WTC11 (cell line): ENCODE data around the gene EIF4H. TPM values are rescaled to one million over a fixed set of nuclear protein-coding genes. Genes with fewer than 3 reads are reported as not detected.

Experiments used
- ATAC-seq: fragments of 200-7000 bp; cut with Tn5 transposase; 2 replicates; pipeline ENCODE4 v1.10.0; 2021; ENCODE audit warnings: mild to moderate bottlenecking, moderate library complexity
- CTCF ChIA-PET: fragments of 300-600 bp; sonication (Branson Sonifier 250); formaldehyde crosslinking; loops from one replicate; lab custom pipeline; 2021; ENCODE audit warnings: antibody characterized with exemption; lab: Charles Lee
- POLR2A ChIA-PET: fragments of 350-600 bp; sonication (Branson Sonifier 250); formaldehyde crosslinking; loops from one replicate; lab custom pipeline; 2021; ENCODE audit warnings: antibody characterized with exemption; lab: Charles Lee
- DNase-seq: peaks from one replicate; pipeline ENCODE4 v3.0.0; 2021; ENCODE audit warnings: low spot score
- H3K27ac Mint-ChIP-seq: 2 replicates; pipeline ENCODE4 v1.8.0; 2021; ENCODE audit warnings: mixed read lengths
- H3K27me3 Mint-ChIP-seq: 2 replicates; pipeline ENCODE4 v1.8.0; 2021; ENCODE audit warnings: low read depth, mild to moderate bottlenecking, moderate library complexity, mixed read lengths
- H3K36me3 Mint-ChIP-seq: 2 replicates; pipeline ENCODE4 v1.8.0; 2021; ENCODE audit warnings: mixed read lengths
- H3K4me1 Mint-ChIP-seq: 2 replicates; pipeline ENCODE4 v1.8.0; 2022; ENCODE audit warnings: mixed read lengths
- H3K4me3 Mint-ChIP-seq: 2 replicates; pipeline ENCODE4 v1.8.0; 2021; ENCODE audit warnings: mild to moderate bottlenecking, moderate library complexity, mixed read lengths
- H3K9me3 Mint-ChIP-seq: 2 replicates; pipeline ENCODE4 v1.8.0; 2021; ENCODE audit warnings: mixed read lengths
- E2F4 ChIP-seq: sonication (generic); formaldehyde crosslinking; IDR thresholded peaks from 2 replicates; pipeline ENCODE4 v1.8.1; 2022; ENCODE audit warnings: low read depth, mild to moderate bottlenecking, moderate library complexity, missing genetic modification reagents, borderline replicate concordance
- IRF2 ChIP-seq: sonication (generic); formaldehyde crosslinking; IDR thresholded peaks from 2 replicates; pipeline ENCODE4 v1.8.0; 2022; ENCODE audit warnings: low read depth, missing genetic modification reagents, borderline replicate concordance
- NR1H2 ChIP-seq: sonication (generic); formaldehyde crosslinking; IDR thresholded peaks from 2 replicates; pipeline ENCODE4 v1.9.0; 2021; ENCODE audit warnings: mild to moderate bottlenecking, moderate library complexity, missing genetic modification reagents
- NR3C1 ChIP-seq: sonication (generic); formaldehyde crosslinking; conservative IDR thresholded peaks from 2 replicates; pipeline ENCODE4 v1.8.1; 2023; ENCODE audit warnings: low read depth, mild to moderate bottlenecking, missing genetic modification reagents
- PRRX2 ChIP-seq: fragments of 250-450 bp; sonication (Bioruptor Pico); IDR thresholded peaks from 2 replicates; pipeline ENCODE4 v1.8.0; 2021; ENCODE audit warnings: mild to moderate bottlenecking
- TEAD4 ChIP-seq: sonication (generic); formaldehyde crosslinking; IDR thresholded peaks from 2 replicates; pipeline ENCODE4 v1.8.0; 2022; ENCODE audit warnings: mild to moderate bottlenecking, missing genetic modification reagents
- ZNF281 ChIP-seq: sonication (generic); formaldehyde crosslinking; IDR thresholded peaks from 2 replicates; pipeline ENCODE4 v1.8.0; 2023; ENCODE audit warnings: mild to moderate bottlenecking, missing genetic modification reagents
- ZNF671 ChIP-seq: fragments of 250-450 bp; sonication (Bioruptor Pico); IDR thresholded peaks from 2 replicates; pipeline ENCODE4 v1.8.0; 2021; ENCODE audit warnings: mild to moderate bottlenecking
- ZSCAN18 ChIP-seq: fragments of 250-450 bp; sonication (Bioruptor Pico); IDR thresholded peaks from 2 replicates; pipeline ENCODE4 v2.1.2; 2022; ENCODE audit warnings: mild to moderate bottlenecking, moderate library complexity
- total RNA-seq: library from RNA; stranded (reverse); gene quantifications from 3 replicates; pipeline ENCODE4 v1.2.3, GENCODE V29; 2021
- TF ChIP-seq, protein P1 (sequence below): fragments of 250-450 bp; sonication (Bioruptor Pico); IDR thresholded peaks from 2 replicates; pipeline ENCODE4 v1.9.0; 2021; ENCODE audit warnings: mild to moderate bottlenecking
- TF ChIP-seq, protein P2 (sequence below): fragments of 250-450 bp; sonication (Bioruptor Pico); IDR thresholded peaks from 2 replicates; pipeline ENCODE4 v1.9.0; 2021; ENCODE audit warnings: mild to moderate bottlenecking, borderline replicate concordance
- TF ChIP-seq, protein P3 (sequence below): sonication (generic); formaldehyde crosslinking; IDR thresholded peaks from 2 replicates; pipeline ENCODE4 v1.8.0; 2022; ENCODE audit warnings: mild to moderate bottlenecking, missing genetic modification reagents

The EIF4H gene
- total RNA-seq, 1 experiment from 2014 or later, result 355 TPM

DNA sequence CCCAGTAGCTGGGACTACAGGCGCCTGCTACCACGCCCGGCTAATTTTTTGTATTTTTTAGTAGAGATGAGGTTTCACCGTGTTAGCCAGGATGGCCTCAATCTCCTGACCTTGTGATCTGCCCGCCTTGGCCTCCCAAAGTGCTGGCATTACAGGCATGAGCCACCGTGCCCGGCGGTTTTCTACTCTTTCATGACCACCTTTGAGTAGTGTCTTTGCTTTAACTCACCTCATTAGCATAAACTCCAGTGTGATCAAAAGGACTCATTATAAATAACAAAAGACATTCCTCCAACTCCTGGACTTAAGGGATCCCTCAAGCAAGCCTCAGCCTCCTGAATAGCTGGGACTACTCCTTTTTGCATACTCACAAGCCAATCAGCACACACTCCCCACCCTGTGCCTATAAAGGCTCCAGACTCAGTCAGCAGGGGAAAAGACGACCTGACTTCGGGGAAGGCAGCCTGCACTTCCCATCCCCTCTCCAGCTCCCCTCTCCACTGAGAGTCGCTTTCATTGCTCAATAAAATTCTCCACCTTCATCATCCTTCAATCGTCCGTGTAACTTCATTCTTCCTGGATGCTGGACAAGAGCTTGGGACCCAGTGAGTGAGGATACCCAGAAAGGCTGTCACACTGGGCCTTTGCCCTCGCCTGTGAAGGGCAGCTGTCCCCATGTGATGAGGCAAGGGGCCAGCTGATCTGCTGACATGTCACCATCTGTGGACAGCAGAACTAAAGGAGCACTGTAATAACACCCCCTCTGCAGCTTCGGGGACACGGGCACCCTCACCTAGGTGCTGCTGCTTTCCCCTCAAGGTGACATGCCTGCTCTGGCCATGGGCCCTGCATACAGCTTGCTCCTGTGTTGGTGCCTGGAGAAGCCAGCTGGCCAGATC lies 35.0 kb upstream of the EIF4H start (continued):
- no peak for TF ChIP-seq ZSCAN18 (CRISPR knock-in tag)
- TF ChIP-seq TEAD4 (CRISPR knock-in tag), result no peak
- TF ChIP-seq, protein P1, sequence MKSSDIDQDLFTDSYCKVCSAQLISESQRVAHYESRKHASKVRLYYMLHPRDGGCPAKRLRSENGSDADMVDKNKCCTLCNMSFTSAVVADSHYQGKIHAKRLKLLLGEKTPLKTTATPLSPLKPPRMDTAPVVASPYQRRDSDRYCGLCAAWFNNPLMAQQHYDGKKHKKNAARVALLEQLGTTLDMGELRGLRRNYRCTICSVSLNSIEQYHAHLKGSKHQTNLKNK (CRISPR knock-in tag), result no peak
- TF ChIP-seq PRRX2 (CRISPR knock-in tag), result no peak

DNA sequence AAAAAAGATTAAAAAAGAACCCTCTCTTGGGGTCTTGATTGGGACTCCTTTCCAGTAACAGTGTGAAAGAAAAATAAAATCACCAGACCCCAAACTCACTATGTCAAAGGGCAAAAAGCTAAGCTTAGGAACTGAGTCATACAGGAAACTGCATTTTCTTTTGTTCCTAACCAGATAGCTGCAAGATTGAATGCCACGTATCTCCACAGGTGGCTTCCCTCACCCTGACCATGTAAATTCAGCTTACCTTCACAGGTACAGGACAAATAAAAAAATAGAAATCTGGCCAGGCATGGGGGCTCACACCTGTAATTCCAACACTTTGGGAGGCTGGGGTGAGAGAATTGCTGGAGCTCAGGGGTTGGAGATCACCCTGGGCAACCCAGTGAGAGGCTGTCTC lies 32.5 kb upstream of the EIF4H start:
- no peak for DNase-seq
- H3K4me3 Mint-ChIP-seq, result no peak overlapping the region
- POLR2A ChIA-PET, result interaction anchor here (0.6 kb wide), 3 partner anchors 10 to 36 kb away, joined by 3 to 4 read pairs (median 3); no protein-coding TSS in a partner anchor

More for the DNA sequence above, 32.5 kb upstream of the EIF4H start:
- peaks cover 38% of the 10 kb centered on the region for H3K4me1 Mint-ChIP-seq
- H3K27me3 Mint-ChIP-seq, result no peaks in the 10 kb centered on the region
- peak overlapping the region; percentile 76 for H3K27ac Mint-ChIP-seq
- no peak for ATAC-seq
- no peaks in the 10 kb centered on the region for H3K36me3 Mint-ChIP-seq
- TF ChIP-seq E2F4 (CRISPR knock-in tag) (no peak), ZNF281 (CRISPR knock-in tag) (no peak), NR1H2 (no peak), IRF2 (CRISPR knock-in tag) (no peak), NR3C1 (CRISPR knock-in tag) (no peak), ZNF671 (no peak)
- TF ChIP-seq, protein P2, sequence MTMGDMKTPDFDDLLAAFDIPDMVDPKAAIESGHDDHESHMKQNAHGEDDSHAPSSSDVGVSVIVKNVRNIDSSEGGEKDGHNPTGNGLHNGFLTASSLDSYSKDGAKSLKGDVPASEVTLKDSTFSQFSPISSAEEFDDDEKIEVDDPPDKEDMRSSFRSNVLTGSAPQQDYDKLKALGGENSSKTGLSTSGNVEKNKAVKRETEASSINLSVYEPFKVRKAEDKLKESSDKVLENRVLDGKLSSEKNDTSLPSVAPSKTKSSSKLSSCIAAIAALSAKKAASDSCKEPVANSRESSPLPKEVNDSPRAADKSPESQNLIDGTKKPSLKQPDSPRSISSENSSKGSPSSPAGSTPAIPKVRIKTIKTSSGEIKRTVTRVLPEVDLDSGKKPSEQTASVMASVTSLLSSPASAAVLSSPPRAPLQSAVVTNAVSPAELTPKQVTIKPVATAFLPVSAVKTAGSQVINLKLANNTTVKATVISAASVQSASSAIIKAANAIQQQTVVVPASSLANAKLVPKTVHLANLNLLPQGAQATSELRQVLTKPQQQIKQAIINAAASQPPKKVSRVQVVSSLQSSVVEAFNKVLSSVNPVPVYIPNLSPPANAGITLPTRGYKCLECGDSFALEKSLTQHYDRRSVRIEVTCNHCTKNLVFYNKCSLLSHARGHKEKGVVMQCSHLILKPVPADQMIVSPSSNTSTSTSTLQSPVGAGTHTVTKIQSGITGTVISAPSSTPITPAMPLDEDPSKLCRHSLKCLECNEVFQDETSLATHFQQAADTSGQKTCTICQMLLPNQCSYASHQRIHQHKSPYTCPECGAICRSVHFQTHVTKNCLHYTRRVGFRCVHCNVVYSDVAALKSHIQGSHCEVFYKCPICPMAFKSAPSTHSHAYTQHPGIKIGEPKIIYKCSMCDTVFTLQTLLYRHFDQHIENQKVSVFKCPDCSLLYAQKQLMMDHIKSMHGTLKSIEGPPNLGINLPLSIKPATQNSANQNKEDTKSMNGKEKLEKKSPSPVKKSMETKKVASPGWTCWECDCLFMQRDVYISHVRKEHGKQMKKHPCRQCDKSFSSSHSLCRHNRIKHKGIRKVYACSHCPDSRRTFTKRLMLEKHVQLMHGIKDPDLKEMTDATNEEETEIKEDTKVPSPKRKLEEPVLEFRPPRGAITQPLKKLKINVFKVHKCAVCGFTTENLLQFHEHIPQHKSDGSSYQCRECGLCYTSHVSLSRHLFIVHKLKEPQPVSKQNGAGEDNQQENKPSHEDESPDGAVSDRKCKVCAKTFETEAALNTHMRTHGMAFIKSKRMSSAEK, result no peak
- TF ChIP-seq, protein P3, sequence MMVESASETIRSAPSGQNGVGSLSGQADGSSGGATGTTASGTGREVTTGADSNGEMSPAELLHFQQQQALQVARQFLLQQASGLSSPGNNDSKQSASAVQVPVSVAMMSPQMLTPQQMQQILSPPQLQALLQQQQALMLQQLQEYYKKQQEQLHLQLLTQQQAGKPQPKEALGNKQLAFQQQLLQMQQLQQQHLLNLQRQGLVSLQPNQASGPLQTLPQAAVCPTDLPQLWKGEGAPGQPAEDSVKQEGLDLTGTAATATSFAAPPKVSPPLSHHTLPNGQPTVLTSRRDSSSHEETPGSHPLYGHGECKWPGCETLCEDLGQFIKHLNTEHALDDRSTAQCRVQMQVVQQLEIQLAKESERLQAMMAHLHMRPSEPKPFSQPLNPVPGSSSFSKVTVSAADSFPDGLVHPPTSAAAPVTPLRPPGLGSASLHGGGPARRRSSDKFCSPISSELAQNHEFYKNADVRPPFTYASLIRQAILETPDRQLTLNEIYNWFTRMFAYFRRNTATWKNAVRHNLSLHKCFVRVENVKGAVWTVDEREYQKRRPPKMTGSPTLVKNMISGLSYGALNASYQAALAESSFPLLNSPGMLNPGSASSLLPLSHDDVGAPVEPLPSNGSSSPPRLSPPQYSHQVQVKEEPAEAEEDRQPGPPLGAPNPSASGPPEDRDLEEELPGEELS (CRISPR knock-in tag), result no peak
- no peaks in the 10 kb centered on the region for H3K9me3 Mint-ChIP-seq
- CTCF ChIA-PET, result interaction anchor here (0.6 to 1.7 kb wide), 12 partner anchors 11 to 115 kb away, joined by 3 to 6 read pairs (median 3); no protein-coding TSS in a partner anchor
